SU-DHL-6 (cell line): ENCODE measurements around the gene NRG3.

ENCODE experiments used
- H2AFZ ChIP-seq: fragments of 200-600 bp; sonication (generic); 2 replicates; pipeline ENCODE4 v1.6.1; 2014; ENCODE audit warnings: low read depth, mild to moderate bottlenecking, moderate library complexity, mixed read lengths, antibody characterized with exemption, low read length; ENCODE audit not compliant: severe bottlenecking
- H3F3A ChIP-seq: fragments of 200-600 bp; shearing (Covaris generic); 2 replicates; pipeline ENCODE4 v1.6.0; 2016; ENCODE audit warnings: antibody characterized with exemption, mild to moderate bottlenecking; ENCODE audit not compliant: insufficient read depth
- H3K27ac ChIP-seq: fragments of 200-600 bp; sonication (generic); 2 replicates; pipeline ENCODE4 v1.5.1; 2016; ENCODE audit warnings: low read depth, mild to moderate bottlenecking, low read length, moderate library complexity, mixed read lengths
- H3K27me3 ChIP-seq: fragments of 200-600 bp; sonication (generic), shearing (Covaris generic); 2 replicates; pipeline ENCODE4 v1.6.0; 2014; ENCODE audit warnings: mild to moderate bottlenecking, low read length
- H3K36me3 ChIP-seq: fragments of 200-600 bp; sonication (generic); 2 replicates; pipeline ENCODE4 v1.6.1; 2014; ENCODE audit warnings: mild to moderate bottlenecking, low read length, mixed read lengths
- H3K4me2 ChIP-seq: fragments of 300-600, 200-600 bp; shearing (Covaris generic), sonication (generic); 2 replicates; pipeline ENCODE4 v1.6.0; 2014; ENCODE audit warnings: low read length, low read depth, mild to moderate bottlenecking; ENCODE audit not compliant: poor library complexity, severe bottlenecking
- H3K4me3 ChIP-seq: fragments of 200-600 bp; sonication (generic); 2 replicates; pipeline ENCODE4 v1.5.1; 2014; ENCODE audit warnings: antibody characterized with exemption, low read length, mild to moderate bottlenecking, mixed read lengths; ENCODE audit not compliant: insufficient read depth, poor library complexity, severe bottlenecking
- H3K79me2 ChIP-seq: fragments of 200-600 bp; sonication (generic); 2 replicates; pipeline ENCODE4 v1.6.1; 2014; ENCODE audit warnings: mild to moderate bottlenecking, low read length, moderate library complexity; ENCODE audit not compliant: insufficient read depth
- H3K9ac ChIP-seq: fragments of 200-600 bp; sonication (generic); 2 replicates; pipeline ENCODE4 v1.7.0; 2014; ENCODE audit warnings: mild to moderate bottlenecking, low read length
- H3K9me2 ChIP-seq: fragments of 200-600 bp; sonication (generic); replicated peaks from 2 replicates; pipeline ENCODE4 v1.6.1; 2014; ENCODE audit warnings: low read length; ENCODE audit not compliant: insufficient read depth
- H3K9me3 ChIP-seq: fragments of 200-600 bp; sonication (generic); 2 replicates; pipeline ENCODE4 v1.6.1; 2014; ENCODE audit warnings: low read length, mixed read lengths; ENCODE audit not compliant: insufficient read depth
- H4K20me1 ChIP-seq: fragments of 200-600 bp; sonication (generic); 2 replicates; pipeline ENCODE4 v1.6.1; 2014; ENCODE audit warnings: low read depth, mild to moderate bottlenecking, antibody characterized with exemption, low read length, moderate library complexity, mixed read lengths
- EZH2phosphoT487 ChIP-seq: fragments of 200-600 bp; sonication (generic), shearing (Covaris generic); conservative IDR thresholded peaks from 2 replicates; pipeline ENCODE4 v1.6.1; 2018; ENCODE audit warnings: mild to moderate bottlenecking, antibody characterized with exemption, low read length, moderate library complexity, mixed read lengths
- TF ChIP-seq, protein P1 (sequence below): fragments of 200-600 bp; sonication (generic); IDR thresholded peaks from one replicate; pipeline ENCODE4 v1.5.1; 2017; ENCODE audit warnings: antibody characterized with exemption, mild to moderate bottlenecking, low read length, moderate library complexity; ENCODE audit not compliant: insufficient read depth, poor library complexity, severe bottlenecking

Gene NRG3

DNA sequence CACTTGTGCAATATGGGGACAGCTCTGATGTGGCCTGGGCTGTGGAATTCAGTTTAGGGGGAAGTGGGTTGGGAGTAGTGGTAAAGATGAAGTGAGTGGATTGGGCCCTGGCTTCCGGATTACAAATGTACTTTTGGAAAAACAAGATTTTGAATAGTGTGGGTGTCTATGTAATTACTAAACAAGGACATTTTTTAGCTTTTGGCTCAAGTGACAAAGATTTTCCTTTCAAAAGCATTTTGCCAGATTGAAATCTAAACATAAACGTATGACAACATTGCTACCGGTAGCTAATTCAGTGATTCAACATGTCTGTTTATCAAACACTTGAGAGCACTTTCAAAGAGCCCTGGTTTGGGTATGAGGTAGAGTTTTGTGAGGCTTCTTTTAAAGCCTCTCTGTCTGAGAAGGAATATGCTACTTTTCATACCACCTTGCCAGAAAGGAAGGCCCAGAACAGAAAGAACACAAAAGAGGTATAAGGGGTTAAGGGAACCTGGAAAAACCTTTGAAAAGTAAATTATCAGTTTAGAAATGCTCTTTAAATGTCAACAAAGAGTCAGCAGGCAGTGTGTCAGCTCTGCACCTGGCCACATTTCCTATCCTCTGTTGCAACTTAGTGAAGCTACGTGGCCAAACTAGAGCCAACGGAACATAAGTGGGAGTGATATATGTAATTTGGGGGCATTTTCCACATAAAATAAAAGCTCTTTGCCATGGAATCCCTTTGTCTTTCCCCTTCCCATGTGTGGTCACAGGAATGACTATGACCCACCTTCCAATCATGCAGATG, 516.1 kb downstream of the NRG3 start:
- Histone ChIP-seq H3F3A (no peaks in the 10 kb centered on the region), H4K20me1 (no peaks in the 10 kb centered on the region), H3K4me2 (no peak overlapping the region), H3K79me2 (no peaks in the 10 kb centered on the region), H3K9me3 (no peaks in the 10 kb centered on the region), H3K27ac (no peak overlapping the region), H2AFZ (no peak overlapping the region), H3K4me3 (no peak overlapping the region), H3K9ac (no peak overlapping the region), H3K27me3 (no peaks in the 10 kb centered on the region), H3K36me3 (no peaks in the 10 kb centered on the region), H3K9me2 (no peaks in the 10 kb centered on the region)
- TF ChIP-seq, protein P1, sequence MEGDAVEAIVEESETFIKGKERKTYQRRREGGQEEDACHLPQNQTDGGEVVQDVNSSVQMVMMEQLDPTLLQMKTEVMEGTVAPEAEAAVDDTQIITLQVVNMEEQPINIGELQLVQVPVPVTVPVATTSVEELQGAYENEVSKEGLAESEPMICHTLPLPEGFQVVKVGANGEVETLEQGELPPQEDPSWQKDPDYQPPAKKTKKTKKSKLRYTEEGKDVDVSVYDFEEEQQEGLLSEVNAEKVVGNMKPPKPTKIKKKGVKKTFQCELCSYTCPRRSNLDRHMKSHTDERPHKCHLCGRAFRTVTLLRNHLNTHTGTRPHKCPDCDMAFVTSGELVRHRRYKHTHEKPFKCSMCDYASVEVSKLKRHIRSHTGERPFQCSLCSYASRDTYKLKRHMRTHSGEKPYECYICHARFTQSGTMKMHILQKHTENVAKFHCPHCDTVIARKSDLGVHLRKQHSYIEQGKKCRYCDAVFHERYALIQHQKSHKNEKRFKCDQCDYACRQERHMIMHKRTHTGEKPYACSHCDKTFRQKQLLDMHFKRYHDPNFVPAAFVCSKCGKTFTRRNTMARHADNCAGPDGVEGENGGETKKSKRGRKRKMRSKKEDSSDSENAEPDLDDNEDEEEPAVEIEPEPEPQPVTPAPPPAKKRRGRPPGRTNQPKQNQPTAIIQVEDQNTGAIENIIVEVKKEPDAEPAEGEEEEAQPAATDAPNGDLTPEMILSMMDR: no peak

DNA sequence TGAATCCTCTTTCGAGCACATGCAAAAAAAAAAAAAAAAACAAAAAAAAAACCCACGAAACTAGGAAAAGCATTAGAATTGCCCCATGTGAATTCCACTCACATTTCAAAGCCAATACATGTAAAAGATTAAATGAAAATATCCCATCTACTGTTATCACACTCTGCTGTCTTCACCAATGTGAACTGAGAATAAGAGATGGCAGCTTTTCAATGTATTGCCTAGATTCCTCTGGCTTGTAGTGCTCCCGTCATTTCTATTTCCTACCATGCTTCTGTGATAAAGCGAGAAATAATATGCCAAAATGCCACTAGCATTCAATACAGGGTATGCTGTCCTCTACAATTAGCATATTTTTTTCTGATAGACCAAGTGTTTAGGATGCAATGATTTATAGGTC, 517.0 kb downstream of the NRG3 start:
- no peaks in the 10 kb centered on the region for H3K9me3 ChIP-seq
- no peaks in the 10 kb centered on the region for H3F3A ChIP-seq
- H3K4me3 ChIP-seq: no peak overlapping the region
- no peaks in the 10 kb centered on the region for H3K36me3 ChIP-seq
- H3K27ac ChIP-seq: no peak overlapping the region
- no peak overlapping the region for H3K9ac ChIP-seq
- H3K4me2 ChIP-seq: no peak overlapping the region
- H4K20me1 ChIP-seq: no peaks in the 10 kb centered on the region
- H3K27me3 ChIP-seq: no peaks in the 10 kb centered on the region
- H3K9me2 ChIP-seq: no peaks in the 10 kb centered on the region
- TF ChIP-seq, protein P1: no peak
- TF ChIP-seq EZH2phosphoT487: no peak
- H2AFZ ChIP-seq: no peak overlapping the region
- H3K79me2 ChIP-seq: no peaks in the 10 kb centered on the region

DNA sequence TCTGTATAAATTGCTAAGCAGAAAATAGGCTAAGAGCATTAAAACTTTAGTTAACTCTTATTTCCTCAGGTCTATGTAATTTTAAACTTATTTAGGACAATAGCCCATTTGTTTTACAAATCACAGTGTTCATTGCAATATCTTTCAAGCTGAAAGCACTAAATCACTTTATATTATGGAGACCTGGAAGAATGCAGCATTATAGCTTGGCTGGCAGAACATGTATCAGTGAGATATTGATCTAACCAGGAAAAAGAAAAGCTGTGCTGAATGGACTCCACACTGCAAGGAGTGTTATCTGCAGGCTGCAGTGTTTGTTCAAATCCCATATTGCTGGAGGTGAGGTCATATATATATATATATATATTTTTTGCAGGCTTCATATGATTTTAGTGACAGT, 517.5 kb downstream of the NRG3 start:
- Histone ChIP-seq H3K9me3 (no peaks in the 10 kb centered on the region), H3K27me3 (no peaks in the 10 kb centered on the region), H3K36me3 (no peaks in the 10 kb centered on the region), H3K79me2 (no peaks in the 10 kb centered on the region), H3K9ac (no peak overlapping the region), H3K4me3 (no peak overlapping the region), H3K27ac (no peak overlapping the region), H3K9me2 (no peaks in the 10 kb centered on the region), H3K4me2 (no peak overlapping the region), H3F3A (no peaks in the 10 kb centered on the region), H2AFZ (no peak overlapping the region), H4K20me1 (no peaks in the 10 kb centered on the region)
- TF ChIP-seq, protein P1: no peak
- TF ChIP-seq EZH2phosphoT487: no peak
